HepG2 (cell line): ENCODE results near the gene SH3GLB2. TPM values are rescaled to one million over a fixed set of nuclear protein-coding genes. Genes with fewer than 3 reads are reported as not detected.

Experiments
- GPBP1L1 ChIP-seq: sonication (generic); formaldehyde crosslinking; IDR thresholded peaks from 2 replicates; pipeline ENCODE4 v1.5.0; 2020; ENCODE audit warnings: mild to moderate bottlenecking, missing genetic modification reagents
- HMG20B ChIP-seq: conservative IDR thresholded peaks from 2 replicates; pipeline ENCODE4 v1.6.1; 2016; ENCODE audit warnings: missing genetic modification reagents, missing compliant biosample characterization
- NFIC ChIP-seq: IDR thresholded peaks from 2 replicates; pipeline ENCODE4 v1.6.1; 2012; ENCODE audit warnings: mild to moderate bottlenecking, low read length, inconsistent platforms
- NFKBIZ ChIP-seq: IDR thresholded peaks from 2 replicates; pipeline ENCODE4 v1.6.1; 2018; ENCODE audit warnings: missing genetic modification reagents, missing compliant biosample characterization
- TRAFD1 ChIP-seq: sonication (generic); formaldehyde crosslinking; IDR thresholded peaks from 2 replicates; pipeline ENCODE4 v1.5.1; 2020; ENCODE audit warnings: missing genetic modification reagents, mild to moderate bottlenecking, borderline replicate concordance
- ZNF282 ChIP-seq: fragments of 450-650 bp; IDR thresholded peaks from 2 replicates; pipeline ENCODE4 v1.6.1; 2018; ENCODE audit not compliant: partially characterized antibody
- ZNF431 ChIP-seq: sonication (generic); formaldehyde crosslinking; IDR thresholded peaks from 2 replicates; pipeline ENCODE4 v1.9.0; 2022; ENCODE audit warnings: missing genetic modification reagents, low read depth, mild to moderate bottlenecking, borderline replicate concordance
- ZNF549 ChIP-seq: sonication (generic); formaldehyde crosslinking; IDR thresholded peaks from 2 replicates; pipeline ENCODE4 v1.5.0; 2020; ENCODE audit warnings: missing genetic modification reagents
- ZNF550 ChIP-seq: sonication (generic); formaldehyde crosslinking; IDR thresholded peaks from 2 replicates; pipeline ENCODE4 v1.4.0; 2020; ENCODE audit warnings: mild to moderate bottlenecking, missing genetic modification reagents, borderline replicate concordance
- ZNF574 ChIP-seq: sonication (generic); formaldehyde crosslinking; IDR thresholded peaks from 2 replicates; pipeline ENCODE4 v1.4.0; 2020; ENCODE audit warnings: missing genetic modification reagents
- ZNF589 ChIP-seq: sonication (generic); formaldehyde crosslinking; conservative IDR thresholded peaks from 2 replicates; pipeline ENCODE4 v1.8.0; 2022; ENCODE audit warnings: mild to moderate bottlenecking, moderate library complexity, missing genetic modification reagents
- ZNF672 ChIP-seq: sonication (generic); formaldehyde crosslinking; IDR thresholded peaks from 2 replicates; pipeline ENCODE4 v1.8.1; 2022; ENCODE audit warnings: missing genetic modification reagents
- ZNF749 ChIP-seq: sonication (generic); formaldehyde crosslinking; IDR thresholded peaks from 2 replicates; pipeline ENCODE4 v1.8.0; 2022; ENCODE audit warnings: mild to moderate bottlenecking, missing genetic modification reagents, moderate library complexity, borderline replicate concordance
- polyA plus RNA-seq, 8 experiments: library from polyadenylated mRNA; depleted of rRNA in 3 of 8; stranded (reverse) in 7 of 8; unstranded in 1 of 8; fragments of >200 nt; fragmentation: Illumina TruSeq in 4 of 8; extraction: Trizol in 4 of 8; gene quantifications; 2 replicates each; pipeline versions ENCODE4 v1.2.1 to v1.2.3, GENCODE V29; 2011 to 2016; ENCODE audit warnings: low read depth in 4 of 8, missing spikeins in 1 of 8, mixed read lengths in 1 of 8; ENCODE audit not compliant: insufficient read depth in 1 of 8
- total RNA-seq, 5 experiments: library from RNA; depleted of rRNA; stranded (reverse); fragments of >200 nt; fragmentation: Illumina TruSeq; extraction: Trizol; gene quantifications; 2 replicates each; pipeline ENCODE4 v1.2.3, GENCODE V29; 2016; ENCODE audit warnings: low read depth in 1 of 5
- TF ChIP-seq, protein P1 (sequence below): IDR thresholded peaks from 2 replicates; pipeline ENCODE4 v1.6.1; 2016; ENCODE audit warnings: mild to moderate bottlenecking, missing biosample characterization, missing genetic modification reagents
- TF ChIP-seq, protein P2 (sequence below): sonication (generic); formaldehyde crosslinking; IDR thresholded peaks from 2 replicates; pipeline ENCODE4 v1.4.0; 2020; ENCODE audit warnings: missing genetic modification reagents
- TF ChIP-seq, protein P3 (sequence below): sonication (generic); IDR thresholded peaks from 2 replicates; pipeline ENCODE4 v1.6.1; 2016; ENCODE audit warnings: low read depth, borderline replicate concordance

SH3GLB2 gene
- total and polyA plus RNA-seq, 2 of the 13 experiments (the other 11 are each of a cell fraction or from before 2014, with no cell fraction given), result 24.0 to 40.6 TPM

- TF ChIP-seq, protein P1, sequence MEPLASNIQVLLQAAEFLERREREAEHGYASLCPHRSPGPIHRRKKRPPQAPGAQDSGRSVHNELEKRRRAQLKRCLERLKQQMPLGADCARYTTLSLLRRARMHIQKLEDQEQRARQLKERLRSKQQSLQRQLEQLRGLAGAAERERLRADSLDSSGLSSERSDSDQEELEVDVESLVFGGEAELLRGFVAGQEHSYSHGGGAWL (CRISPR knock-in tag), result peak; percentile 49; the same call in 1 of the 2 replicates
- no peak for TF ChIP-seq ZNF282
- TF ChIP-seq GPBP1L1, result no peak
- TF ChIP-seq ZNF550, result no peak
- TF ChIP-seq, protein P2, sequence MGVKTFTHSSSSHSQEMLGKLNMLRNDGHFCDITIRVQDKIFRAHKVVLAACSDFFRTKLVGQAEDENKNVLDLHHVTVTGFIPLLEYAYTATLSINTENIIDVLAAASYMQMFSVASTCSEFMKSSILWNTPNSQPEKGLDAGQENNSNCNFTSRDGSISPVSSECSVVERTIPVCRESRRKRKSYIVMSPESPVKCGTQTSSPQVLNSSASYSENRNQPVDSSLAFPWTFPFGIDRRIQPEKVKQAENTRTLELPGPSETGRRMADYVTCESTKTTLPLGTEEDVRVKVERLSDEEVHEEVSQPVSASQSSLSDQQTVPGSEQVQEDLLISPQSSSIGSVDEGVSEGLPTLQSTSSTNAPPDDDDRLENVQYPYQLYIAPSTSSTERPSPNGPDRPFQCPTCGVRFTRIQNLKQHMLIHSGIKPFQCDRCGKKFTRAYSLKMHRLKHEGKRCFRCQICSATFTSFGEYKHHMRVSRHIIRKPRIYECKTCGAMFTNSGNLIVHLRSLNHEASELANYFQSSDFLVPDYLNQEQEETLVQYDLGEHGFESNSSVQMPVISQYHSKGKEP, result no peak
- TF ChIP-seq ZNF431 (CRISPR knock-in tag), result no peak
- no peak for TF ChIP-seq ZNF672 (CRISPR knock-in tag)
- 0 out of 2 replicates have a peak, but pooled peaks have one; percentile 24 for TF ChIP-seq ZNF589 (CRISPR knock-in tag)
- no peak for TF ChIP-seq NFKBIZ (CRISPR knock-in tag)
- no peak for TF ChIP-seq ZNF549 (CRISPR knock-in tag)
- no peak for TF ChIP-seq NFIC
- TF ChIP-seq ZNF574 (CRISPR knock-in tag), result peak; percentile 26; the same call in 1 of the 2 replicates
- TF ChIP-seq ZNF749, result peak; percentile 78; the same call in 1 of the 2 replicates
- TF ChIP-seq, protein P3, sequence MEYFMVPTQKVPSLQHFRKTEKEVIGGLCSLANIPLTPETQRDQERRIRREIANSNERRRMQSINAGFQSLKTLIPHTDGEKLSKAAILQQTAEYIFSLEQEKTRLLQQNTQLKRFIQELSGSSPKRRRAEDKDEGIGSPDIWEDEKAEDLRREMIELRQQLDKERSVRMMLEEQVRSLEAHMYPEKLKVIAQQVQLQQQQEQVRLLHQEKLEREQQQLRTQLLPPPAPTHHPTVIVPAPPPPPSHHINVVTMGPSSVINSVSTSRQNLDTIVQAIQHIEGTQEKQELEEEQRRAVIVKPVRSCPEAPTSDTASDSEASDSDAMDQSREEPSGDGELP, result no peak
- TF ChIP-seq HMG20B (CRISPR knock-in tag), result no peak
- TF ChIP-seq TRAFD1 (CRISPR knock-in tag), result no peak
These were observed 393 bp downstream of the SH3GLB2 start (continued) for GRCh38 chr9:129027685-129028191.
